H1 (cell line): ENCODE results near the gene INSM2. TPM values are rescaled to one million over a fixed set of nuclear protein-coding genes. Genes with fewer than 3 reads are reported as not detected.

Experiments used
- CTCF ChIA-PET: fragments of 300-600 bp; sonication (Branson Sonifier 250); formaldehyde crosslinking; loops from one replicate; lab custom pipeline; 2021; ENCODE audit not compliant: partially characterized antibody; lab: Charles Lee
- POLR2A ChIA-PET: fragments of 300-600 bp; sonication (Branson Sonifier 250); formaldehyde crosslinking; loops from one replicate; lab custom pipeline; 2021; ENCODE audit warnings: inconsistent platforms; ENCODE audit not compliant: partially characterized antibody; lab: Charles Lee
- DNase-seq, 2 experiments: peaks; one replicate each; pipeline versions ENCODE4 v3.0.0 to v3.0.0-alpha.2; 2010 to 2022; ENCODE audit warnings: low spot score in 2 of 2, low read depth in 1 of 2, mixed read lengths in 1 of 2
- FAIRE-seq: peaks from 2 replicates; lab custom pipeline; 2011; peaks lifted over from hg19 to GRCh38; lab: Jason Lieb, UNC
- H2AFZ ChIP-seq: 2 replicates; pipeline ENCODE4 v1.8.1; 2012; ENCODE audit warnings: low read length, inconsistent platforms
- H2AK5ac ChIP-seq: 2 replicates; pipeline ENCODE4 v1.6.1; 2013; ENCODE audit warnings: low read depth, low read length
- H2BK120ac ChIP-seq: replicated peaks from 2 replicates; pipeline ENCODE3; 2013; ENCODE audit warnings: low read depth, low read length, inconsistent platforms
- H2BK12ac ChIP-seq: 2 replicates; pipeline ENCODE4 v1.6.1; 2013; ENCODE audit warnings: low read depth, low read length
- H2BK15ac ChIP-seq: 2 replicates; pipeline ENCODE4 v1.6.1; 2013; ENCODE audit warnings: low read length
- H2BK20ac ChIP-seq: 2 replicates; pipeline ENCODE4 v1.6.1; 2013; ENCODE audit warnings: low read length
- H2BK5ac ChIP-seq: 2 replicates; pipeline ENCODE4 v1.6.1; 2013; ENCODE audit warnings: low read depth, low read length
- H3K14ac ChIP-seq: 2 replicates; pipeline ENCODE4 v1.6.1; 2013; ENCODE audit warnings: inconsistent platforms; ENCODE audit not compliant: insufficient read length
- H3K18ac ChIP-seq: 2 replicates; pipeline ENCODE4 v1.6.1; 2013; ENCODE audit warnings: low read length; ENCODE audit errors: extremely low read depth
- H3K23ac ChIP-seq: 2 replicates; pipeline ENCODE4 v1.6.1; 2013; ENCODE audit warnings: inconsistent platforms; ENCODE audit not compliant: insufficient read length
- H3K23me2 ChIP-seq: 2 replicates; pipeline ENCODE4 v1.6.1; 2013; ENCODE audit warnings: low read depth, low read length
- H3K27ac ChIP-seq: 2 replicates; pipeline ENCODE4 v1.6.1; 2011; ENCODE audit warnings: low read depth, low read length, inconsistent platforms
- H3K27me3 ChIP-seq, 4 experiments: replicated peaks in 1 of 4; 1 replicate in 1 of 4; 2 replicates in 3 of 4; pipeline versions ENCODE4 v1.6.1 to v1.8.1; 2011 to 2013; ENCODE audit warnings: low read length in 3 of 4, mild to moderate bottlenecking in 3 of 4, inconsistent platforms in 2 of 4, mixed read lengths in 2 of 4, moderate library complexity in 1 of 4; ENCODE audit not compliant: control insufficient read depth in 3 of 4, insufficient read depth in 3 of 4; ENCODE audit errors: extremely low read depth in 1 of 4
- H3K36me3 ChIP-seq, 4 experiments: 2 replicates each; pipeline versions ENCODE4 v1.6.1 to v1.8.1; 2011 to 2013; ENCODE audit warnings: mild to moderate bottlenecking in 4 of 4, low read length in 3 of 4, moderate library complexity in 2 of 4, control low read depth in 1 of 4, inconsistent platforms in 1 of 4; ENCODE audit not compliant: insufficient read depth in 4 of 4, control insufficient read depth in 2 of 4
- H3K4ac ChIP-seq: replicated peaks from 2 replicates; pipeline ENCODE3; 2013; ENCODE audit warnings: low read length, low read depth, mixed read lengths, inconsistent platforms; ENCODE audit not compliant: insufficient read length
- H3K4me1 ChIP-seq, 4 experiments: replicated peaks in 1 of 4; 1 replicate in 1 of 4; 2 replicates in 3 of 4; pipeline versions ENCODE4 v1.6.1 to v1.8.1; 2011 to 2013; ENCODE audit warnings: low read length in 3 of 4, inconsistent platforms in 2 of 4, mixed read lengths in 1 of 4; ENCODE audit not compliant: insufficient read depth in 4 of 4, control insufficient read depth in 3 of 4
- H3K4me2 ChIP-seq, 2 experiments: 2 replicates each; pipeline versions ENCODE4 v1.6.1 to v1.8.1; 2011 to 2013; ENCODE audit warnings: low read depth in 2 of 2, low read length in 2 of 2, control low read depth in 1 of 2, inconsistent platforms in 1 of 2, mild to moderate bottlenecking in 1 of 2; ENCODE audit not compliant: insufficient read depth in 1 of 2
- H3K4me3 ChIP-seq, 4 experiments: fragments of 200-600, 300-600 bp in 1 of 4; sonication (generic), shearing (Covaris generic), sonication (Bioruptor Twin) in 1 of 4; 2 replicates each; pipeline versions ENCODE4 v1.5.1 to v1.8.1; 2011 to 2016; ENCODE audit warnings: low read length in 4 of 4, low read depth in 3 of 4, control low read depth in 2 of 4, inconsistent platforms in 2 of 4, mild to moderate bottlenecking in 2 of 4, mixed read lengths in 1 of 4, moderate library complexity in 1 of 4; ENCODE audit not compliant: insufficient read depth in 2 of 4; ENCODE audit errors: extremely low read depth in 1 of 4
- H3K56ac ChIP-seq: replicated peaks from 2 replicates; pipeline ENCODE3; 2013; ENCODE audit warnings: low read depth, mild to moderate bottlenecking, mixed read lengths, low read length, inconsistent platforms; ENCODE audit not compliant: insufficient read length
- H3K79me1 ChIP-seq: 2 replicates; pipeline ENCODE4 v1.6.1; 2013; ENCODE audit warnings: low read depth, low read length, control low read depth
- H3K79me2 ChIP-seq, 2 experiments: 2 replicates each; pipeline versions ENCODE4 v1.6.1 to v1.8.1; 2012 to 2013; ENCODE audit warnings: low read length in 2 of 2, mild to moderate bottlenecking in 2 of 2, inconsistent platforms in 1 of 2; ENCODE audit not compliant: insufficient read depth in 2 of 2, control insufficient read depth in 1 of 2
- H3K9ac ChIP-seq, 4 experiments: replicated peaks in 1 of 4; 1 replicate in 1 of 4; 2 replicates in 3 of 4; pipeline versions ENCODE4 v1.6.1 to v1.8.1; 2011 to 2013; ENCODE audit warnings: low read depth in 3 of 4, low read length in 3 of 4, control low read depth in 2 of 4, mild to moderate bottlenecking in 2 of 4, moderate library complexity in 2 of 4, inconsistent platforms in 1 of 4; ENCODE audit errors: extremely low read depth in 1 of 4
- H3K9me3 ChIP-seq, 2 experiments: 2 replicates each; pipeline versions ENCODE4 v1.6.1 to v1.8.1; 2012 to 2013; ENCODE audit warnings: mild to moderate bottlenecking in 2 of 2, moderate library complexity in 2 of 2, control low read depth in 1 of 2, inconsistent platforms in 1 of 2, low read depth in 1 of 2, low read length in 1 of 2, mixed read lengths in 1 of 2; ENCODE audit not compliant: insufficient read depth in 2 of 2
- H4K20me1 ChIP-seq, 2 experiments: replicated peaks in 1 of 2; 2 replicates each; pipeline versions ENCODE3 to v1.8.1; 2011 to 2013; ENCODE audit warnings: inconsistent platforms in 2 of 2, low read length in 2 of 2, mild to moderate bottlenecking in 1 of 2; ENCODE audit not compliant: insufficient read depth in 2 of 2, control insufficient read depth in 1 of 2
- H4K5ac ChIP-seq: 2 replicates; pipeline ENCODE4 v1.6.1; 2013; ENCODE audit warnings: low read length, low read depth, mixed read lengths, inconsistent platforms; ENCODE audit not compliant: insufficient read length
- H4K8ac ChIP-seq: 2 replicates; pipeline ENCODE4 v1.8.0; 2013; ENCODE audit warnings: mild to moderate bottlenecking, moderate library complexity, low read length, inconsistent platforms; ENCODE audit not compliant: insufficient read depth; ENCODE audit errors: extremely low read depth
- H4K91ac ChIP-seq: replicated peaks from 2 replicates; pipeline ENCODE3; 2013; ENCODE audit warnings: low read length, mixed read lengths, inconsistent platforms; ENCODE audit not compliant: insufficient read length
- CEBPB ChIP-seq: IDR thresholded peaks from 2 replicates; pipeline ENCODE4 v1.6.1; 2012; ENCODE audit warnings: low read depth, low read length
- CHD2 ChIP-seq: IDR thresholded peaks from 2 replicates; pipeline ENCODE4 v1.6.1; 2012; ENCODE audit warnings: low read length, improper control_type of control experiment
- KDM1A ChIP-seq: fragments of 200-600, 300-600 bp; sonication (generic); IDR thresholded peaks from 2 replicates; pipeline ENCODE4 v1.7.1; 2016; ENCODE audit warnings: mild to moderate bottlenecking, low read length, borderline replicate concordance
- POLR2A ChIP-seq, 2 experiments: IDR thresholded peaks; 1 replicate in 1 of 2; 2 replicates in 1 of 2; pipeline ENCODE4 v1.6.1; 2011; ENCODE audit warnings: low read depth in 2 of 2, low read length in 2 of 2, mild to moderate bottlenecking in 2 of 2; ENCODE audit errors: control extremely low read depth in 1 of 2
- SIN3A ChIP-seq, 2 experiments: IDR thresholded peaks in 1 of 2; conservative IDR thresholded peaks in 1 of 2; 2 replicates each; pipeline ENCODE4 v1.6.1; 2011 to 2012; ENCODE audit warnings: low read length in 2 of 2, improper control_type of control experiment in 1 of 2, low read depth in 1 of 2, mild to moderate bottlenecking in 1 of 2
- TEAD4 ChIP-seq: IDR thresholded peaks from 2 replicates; pipeline ENCODE4 v1.6.1; 2012; ENCODE audit warnings: low read depth, low read length, inconsistent platforms, mixed read lengths
- polyA plus RNA-seq, 7 experiments: library from polyadenylated mRNA; depleted of rRNA in 3 of 7; stranded (reverse) in 5 of 7; unstranded in 2 of 7; fragments of >200 nt in 5 of 7; fragments of 200-250 nt in 2 of 7; gene quantifications; 1 replicate in 5 of 7; 2 replicates in 1 of 7; 4 replicates in 1 of 7; pipeline versions ENCODE4 v1.2.1 to v1.2.3, GENCODE V29; 2011 to 2013; ENCODE audit warnings: missing spikeins in 2 of 7, mixed read lengths in 2 of 7
- total RNA-seq: library from RNA; stranded (reverse); fragmentation: NEBNext Ultra II Directional; extraction: Animal tissue kit (Norgen Biotek cat#: 25700); gene quantifications from 2 replicates; pipeline ENCODE4 v1.2.1, GENCODE V29; 2021
- TF ChIP-seq, protein P1 (sequence below), 3 experiments: IDR thresholded peaks; 1 replicate in 2 of 3; 2 replicates in 1 of 3; pipeline versions ENCODE4 v1.5.1 to v1.6.1; 2011; ENCODE audit warnings: low read length in 3 of 3, mild to moderate bottlenecking in 3 of 3, inconsistent platforms in 2 of 3, low read depth in 1 of 3, moderate library complexity in 1 of 3; ENCODE audit not compliant: insufficient read depth in 1 of 3; ENCODE audit errors: control extremely low read depth in 1 of 3

Gene INSM2
- total and polyA plus RNA-seq, 2 of the 8 experiments (the other 6 are each of a cell fraction or from before 2014, with no cell fraction given), result not detected

DNA sequence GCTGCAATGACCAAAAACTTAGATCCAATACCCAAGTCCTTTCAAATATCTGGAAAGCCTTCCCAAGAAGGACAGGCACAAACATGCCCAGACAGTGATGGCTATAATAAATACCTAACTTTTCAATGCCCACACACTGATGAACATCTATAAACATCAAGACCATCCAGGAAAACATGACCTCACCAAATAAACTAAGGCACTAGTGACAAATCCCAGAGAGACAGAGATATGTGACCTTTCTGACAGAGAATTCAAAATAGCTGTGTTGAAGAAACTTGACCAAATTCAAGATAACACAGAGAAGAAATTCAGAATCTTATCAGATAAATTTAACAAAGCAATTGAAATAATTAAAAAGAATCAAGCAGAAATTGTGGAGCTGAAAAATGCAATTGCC, 38.7 kb upstream of the INSM2 start:
- no peaks in the 10 kb centered on the region for H3K23me2 ChIP-seq
- H3K23ac ChIP-seq, result no peak overlapping the region
- no peak overlapping the region for H3K9ac ChIP-seq
- no peak overlapping the region for H3K56ac ChIP-seq
- H2BK20ac ChIP-seq, result no peak overlapping the region
- no peak overlapping the region for H3K4me2 ChIP-seq
- H3K27me3 ChIP-seq, result no peaks in the 10 kb centered on the region
- H2BK12ac ChIP-seq, result no peak overlapping the region
- no peak overlapping the region for H2BK120ac ChIP-seq
- H3K18ac ChIP-seq, result no peak overlapping the region
- TF ChIP-seq SIN3A (conservative IDR thresholded peaks at IDR 0.05 in 1 of 2, IDR thresholded peaks at IDR 0.05 in 1 of 2; ENCODE audit: low read depth in 1 of 2, low read length in 2 of 2) (no peak), CEBPB (no peak), POLR2A (IDR thresholded peaks at IDR 0.05; ENCODE audit: control extremely low read depth in 1 of 2, low read depth in 2 of 2, low read length in 2 of 2) (no peak), CHD2 (no peak), TEAD4 (no peak), KDM1A (no peak)
- TF ChIP-seq, protein P1, sequence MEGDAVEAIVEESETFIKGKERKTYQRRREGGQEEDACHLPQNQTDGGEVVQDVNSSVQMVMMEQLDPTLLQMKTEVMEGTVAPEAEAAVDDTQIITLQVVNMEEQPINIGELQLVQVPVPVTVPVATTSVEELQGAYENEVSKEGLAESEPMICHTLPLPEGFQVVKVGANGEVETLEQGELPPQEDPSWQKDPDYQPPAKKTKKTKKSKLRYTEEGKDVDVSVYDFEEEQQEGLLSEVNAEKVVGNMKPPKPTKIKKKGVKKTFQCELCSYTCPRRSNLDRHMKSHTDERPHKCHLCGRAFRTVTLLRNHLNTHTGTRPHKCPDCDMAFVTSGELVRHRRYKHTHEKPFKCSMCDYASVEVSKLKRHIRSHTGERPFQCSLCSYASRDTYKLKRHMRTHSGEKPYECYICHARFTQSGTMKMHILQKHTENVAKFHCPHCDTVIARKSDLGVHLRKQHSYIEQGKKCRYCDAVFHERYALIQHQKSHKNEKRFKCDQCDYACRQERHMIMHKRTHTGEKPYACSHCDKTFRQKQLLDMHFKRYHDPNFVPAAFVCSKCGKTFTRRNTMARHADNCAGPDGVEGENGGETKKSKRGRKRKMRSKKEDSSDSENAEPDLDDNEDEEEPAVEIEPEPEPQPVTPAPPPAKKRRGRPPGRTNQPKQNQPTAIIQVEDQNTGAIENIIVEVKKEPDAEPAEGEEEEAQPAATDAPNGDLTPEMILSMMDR (IDR thresholded peaks at IDR 0.05; ENCODE audit: control extremely low read depth in 1 of 3, insufficient read depth in 1 of 3, low read depth in 1 of 3, low read length in 3 of 3), result no peak
- TF ChIP-seq, all 59 proteins: peak for 0
- Histone ChIP-seq H4K91ac (no peak overlapping the region), H3K4me3 (no peak overlapping the region), H3K4me1 (no peaks in the 10 kb centered on the region), H2AFZ (no peak overlapping the region), H3K4ac (no peak overlapping the region), H3K36me3 (no peaks in the 10 kb centered on the region; a peak in 1 of 8 replicates), H2BK15ac (no peak overlapping the region), H2AK5ac (no peak overlapping the region), H3K27ac (no peak overlapping the region), H3K9me3 (no peaks in the 10 kb centered on the region), H3K14ac (no peak overlapping the region), H4K20me1 (no peaks in the 10 kb centered on the region), H4K8ac (no peak overlapping the region), H3K79me1 (no peaks in the 10 kb centered on the region), H4K5ac (no peak overlapping the region), H2BK5ac (no peak overlapping the region), H3K79me2 (no peaks in the 10 kb centered on the region)
- POLR2A ChIA-PET, result no interaction called here
- DNase-seq, result no peak
- no peak for FAIRE-seq
- CTCF ChIA-PET, result interaction anchor here (1.6 kb wide), 1 partner anchor 11 kb away, joined by 4 read pairs; no protein-coding TSS in a partner anchor
